Mesenchymal stem cell (in vitro differentiated cells and primary cell): Measurements from ENCODE around the gene AGPAT4.

Experiments used
- DNase-seq: peaks from one replicate; pipeline ENCODE4 v3.0.0-alpha.2; 2013
- H2AFZ ChIP-seq: one replicate; pipeline ENCODE4 v1.6.1; 2013; ENCODE audit warnings: low read depth, mild to moderate bottlenecking, control low read depth, inconsistent platforms, low read length, moderate library complexity
- H2AK5ac ChIP-seq: 2 replicates; pipeline ENCODE4 v1.6.1; 2013; ENCODE audit warnings: low read length, moderate library complexity, mild to moderate bottlenecking, inconsistent platforms; ENCODE audit not compliant: severe bottlenecking
- H2BK120ac ChIP-seq: one replicate; pipeline ENCODE4 v1.6.1; 2013; ENCODE audit warnings: low read depth, mild to moderate bottlenecking, inconsistent platforms, low read length, moderate library complexity
- H2BK12ac ChIP-seq, 2 experiments: one replicate each; pipeline ENCODE4 v1.6.1; 2013; ENCODE audit warnings: inconsistent platforms in 2 of 2, low read length in 2 of 2, mild to moderate bottlenecking in 2 of 2, moderate library complexity in 2 of 2, control low read depth in 1 of 2
- H2BK15ac ChIP-seq: one replicate; pipeline ENCODE4 v1.6.1; 2013; ENCODE audit warnings: mild to moderate bottlenecking, low read depth, inconsistent platforms; ENCODE audit not compliant: poor library complexity, severe bottlenecking
- H2BK5ac ChIP-seq: 2 replicates; pipeline ENCODE4 v1.6.1; 2013; ENCODE audit warnings: low read depth, mild to moderate bottlenecking, low read length, control low read depth, inconsistent platforms; ENCODE audit not compliant: poor library complexity, severe bottlenecking
- H3K14ac ChIP-seq, 2 experiments: one replicate each; pipeline ENCODE4 v1.6.1; 2013; ENCODE audit warnings: inconsistent platforms in 2 of 2, low read length in 2 of 2, control low read depth in 1 of 2, mild to moderate bottlenecking in 1 of 2, moderate library complexity in 1 of 2
- H3K18ac ChIP-seq, 2 experiments: one replicate each; pipeline ENCODE4 v1.6.1; 2013; ENCODE audit warnings: inconsistent platforms in 2 of 2, low read length in 2 of 2, control low read depth in 1 of 2, low read depth in 1 of 2, mild to moderate bottlenecking in 1 of 2
- H3K23ac ChIP-seq, 2 experiments: one replicate each; pipeline ENCODE4 v1.6.1; 2013; ENCODE audit warnings: inconsistent platforms in 2 of 2, low read length in 2 of 2, mild to moderate bottlenecking in 2 of 2, moderate library complexity in 2 of 2, control low read depth in 1 of 2
- H3K27ac ChIP-seq: 2 replicates; pipeline ENCODE4 v1.5.1; 2013; ENCODE audit warnings: mild to moderate bottlenecking, moderate library complexity, low read length, control low read depth, inconsistent platforms; ENCODE audit not compliant: poor library complexity, severe bottlenecking
- H3K27me3 ChIP-seq, 2 experiments: 2 replicates each; pipeline versions ENCODE4 v1.6.1 to v1.7.0; 2013; ENCODE audit warnings: low read length in 2 of 2, mild to moderate bottlenecking in 2 of 2, moderate library complexity in 2 of 2, control low read depth in 1 of 2, inconsistent platforms in 1 of 2; ENCODE audit not compliant: control insufficient read depth in 1 of 2, insufficient read depth in 1 of 2
- H3K36me3 ChIP-seq, 2 experiments: 2 replicates each; pipeline versions ENCODE4 v1.6.1 to v1.7.0; 2013; ENCODE audit warnings: low read length in 2 of 2, control low read depth in 1 of 2, inconsistent platforms in 1 of 2, low read depth in 1 of 2, mild to moderate bottlenecking in 1 of 2; ENCODE audit not compliant: insufficient read depth in 2 of 2, control insufficient read depth in 1 of 2
- H3K4ac ChIP-seq, 2 experiments: one replicate each; pipeline ENCODE4 v1.6.1; 2013; ENCODE audit warnings: inconsistent platforms in 2 of 2, low read length in 2 of 2, mild to moderate bottlenecking in 2 of 2, moderate library complexity in 2 of 2, control low read depth in 1 of 2, low read depth in 1 of 2
- H3K4me1 ChIP-seq: 2 replicates; pipeline ENCODE4 v1.6.1; 2013; ENCODE audit warnings: low read depth, low read length, control low read depth; ENCODE audit not compliant: control insufficient read depth, insufficient read depth
- H3K4me2 ChIP-seq: 2 replicates; pipeline ENCODE4 v1.6.1; 2013; ENCODE audit warnings: low read length, mild to moderate bottlenecking, inconsistent platforms; ENCODE audit not compliant: poor library complexity, severe bottlenecking
- H3K4me3 ChIP-seq, 2 experiments: 2 replicates each; pipeline versions ENCODE4 v1.5.1 to v1.7.0; 2013; ENCODE audit warnings: low read length in 2 of 2, mild to moderate bottlenecking in 2 of 2, control low read depth in 1 of 2, low read depth in 1 of 2; ENCODE audit not compliant: insufficient read depth in 1 of 2
- H3K79me1 ChIP-seq: replicated peaks from 2 replicates; pipeline ENCODE4 v1.6.1; 2013; ENCODE audit warnings: mild to moderate bottlenecking, control low read depth, low read length, inconsistent platforms; ENCODE audit not compliant: poor library complexity, severe bottlenecking
- H3K9ac ChIP-seq: 2 replicates; pipeline ENCODE4 v1.7.0; 2013; ENCODE audit warnings: mild to moderate bottlenecking, low read length, moderate library complexity
- H3K9me3 ChIP-seq: 2 replicates; pipeline ENCODE4 v1.7.0; 2013; ENCODE audit warnings: mild to moderate bottlenecking, low read length; ENCODE audit not compliant: control insufficient read depth
- H4K8ac ChIP-seq: one replicate; pipeline ENCODE4 v1.6.1; 2013; ENCODE audit warnings: inconsistent platforms, mild to moderate bottlenecking, low read length, moderate library complexity
- H4K91ac ChIP-seq: one replicate; pipeline ENCODE4 v1.6.1; 2013; ENCODE audit warnings: mild to moderate bottlenecking, low read length, inconsistent platforms
- WGBS: methylation state at CpG from one replicate; pipeline ENCODE4 v1.1.7; 2013; ENCODE audit warnings: mixed read lengths; 5-methylcytosine and 5-hydroxymethylcytosine counted together

Gene AGPAT4

GRCh38 chr6:161130541-161130940, 143.3 kb downstream of the AGPAT4 start:
- Histone ChIP-seq H3K36me3 (peaks cover 38 to 75% of the 10 kb centered on the region in 2 experiments), H3K79me1 (peaks cover 5% of the 10 kb centered on the region), H3K4me1 (no peaks in the 10 kb centered on the region), H3K9me3 (peaks cover 7% of the 10 kb centered on the region), H4K8ac (no peak overlapping the region), H4K91ac (no peak overlapping the region), H3K23ac (no peak overlapping the region), H3K14ac (no peak overlapping the region), H3K4me3 (no peak overlapping the region), H2AK5ac (no peak overlapping the region), H3K4me2 (no peak overlapping the region), H2BK12ac (no peak overlapping the region), H3K9ac (no peak overlapping the region), H2AFZ (no peak overlapping the region), H3K18ac (no peak overlapping the region), H2BK15ac (no peak overlapping the region), H3K27me3 (no peaks in the 10 kb centered on the region), H2BK120ac (no peak overlapping the region), H2BK5ac (no peak overlapping the region), H3K4ac (no peak overlapping the region), H3K27ac (no peak overlapping the region)
- WGBS: over 99% methylated on average over 7 of the region's 7 CpGs
- no peak for DNase-seq

GRCh38 chr6:161128680-161129196, 145.1 kb downstream of the AGPAT4 start:
- H3K4me3 ChIP-seq: no peak overlapping the region
- H2AK5ac ChIP-seq: no peak overlapping the region
- WGBS: 92% methylated on average over 10 of the region's 12 CpGs
- no peak overlapping the region for H3K18ac ChIP-seq
- H4K8ac ChIP-seq: no peak overlapping the region
- no peak overlapping the region for H2BK12ac ChIP-seq
- peaks cover 26 to 65% of the 10 kb centered on the region in 2 experiments for H3K36me3 ChIP-seq
- H2BK15ac ChIP-seq: no peak overlapping the region
- peak; percentile 56 for DNase-seq
- H3K4me1 ChIP-seq: no peaks in the 10 kb centered on the region
- no peak overlapping the region for H3K4ac ChIP-seq
- H3K23ac ChIP-seq: no peak overlapping the region
- H2BK120ac ChIP-seq: no peak overlapping the region
- no peak overlapping the region for H3K27ac ChIP-seq
- no peak overlapping the region for H2AFZ ChIP-seq
- H3K79me1 ChIP-seq: peaks cover 5% of the 10 kb centered on the region
- H3K9me3 ChIP-seq: peaks cover 11% of the 10 kb centered on the region
- no peak overlapping the region for H4K91ac ChIP-seq
- no peak overlapping the region for H3K14ac ChIP-seq
- H3K9ac ChIP-seq: no peak overlapping the region
- H2BK5ac ChIP-seq: no peak overlapping the region
- no peak overlapping the region for H3K4me2 ChIP-seq
- H3K27me3 ChIP-seq: no peaks in the 10 kb centered on the region

- no peak overlapping the region for H3K9ac ChIP-seq
- H3K4ac ChIP-seq: no peak overlapping the region
- H3K27ac ChIP-seq: no peak overlapping the region
- H2AK5ac ChIP-seq: no peak overlapping the region
- no peak overlapping the region for H4K8ac ChIP-seq
- no peaks in the 10 kb centered on the region for H3K4me1 ChIP-seq
- H3K79me1 ChIP-seq: peaks cover 5% of the 10 kb centered on the region
- no peak overlapping the region for H2BK15ac ChIP-seq
- no peak overlapping the region for H3K4me3 ChIP-seq
- H3K9me3 ChIP-seq: peaks cover 13% of the 10 kb centered on the region
- no peak for DNase-seq
- H2AFZ ChIP-seq: no peak overlapping the region
- peaks cover 24 to 62% of the 10 kb centered on the region in 2 experiments for H3K36me3 ChIP-seq
- H3K14ac ChIP-seq: no peak overlapping the region
- H2BK120ac ChIP-seq: no peak overlapping the region
- H3K18ac ChIP-seq: no peak overlapping the region
- 100% methylated on average over 2 of the region's 2 CpGs for WGBS
- no peak overlapping the region for H3K23ac ChIP-seq
- H2BK5ac ChIP-seq: no peak overlapping the region
- no peak overlapping the region for H3K4me2 ChIP-seq
- no peak overlapping the region for H2BK12ac ChIP-seq
- no peaks in the 10 kb centered on the region for H3K27me3 ChIP-seq
- H4K91ac ChIP-seq: no peak overlapping the region
These were observed 145.6 kb downstream of the AGPAT4 start for GRCh38 chr6:161128230-161128629.

GRCh38 chr6:161127071-161127740, 146.7 kb downstream of the AGPAT4 start:
- Histone ChIP-seq H3K4me1 (no peaks in the 10 kb centered on the region), H3K27ac (no peak overlapping the region), H3K79me1 (peaks cover 5% of the 10 kb centered on the region), H3K9me3 (peaks cover 23% of the 10 kb centered on the region), H2BK120ac (no peak overlapping the region), H3K4ac (no peak overlapping the region), H3K36me3 (peaks cover 20 to 64% of the 10 kb centered on the region in 2 experiments), H3K23ac (no peak overlapping the region), H3K18ac (no peak overlapping the region), H2BK5ac (no peak overlapping the region), H3K4me2 (no peak overlapping the region), H3K9ac (no peak overlapping the region), H3K14ac (no peak overlapping the region), H4K91ac (no peak overlapping the region), H2BK15ac (no peak overlapping the region), H3K4me3 (no peak overlapping the region), H2AFZ (no peak overlapping the region), H4K8ac (no peak overlapping the region), H3K27me3 (no peaks in the 10 kb centered on the region), H2AK5ac (no peak overlapping the region), H2BK12ac (no peak overlapping the region)
- WGBS: 100% methylated on average over 5 of the region's 7 CpGs
- DNase-seq: no peak
